ENCODE data around the gene TMEM40. TPM values are rescaled to one million over a fixed set of nuclear protein-coding genes. Genes with fewer than 3 reads are reported as not detected.

TMEM40 gene
- total and polyA plus RNA-seq, 2 of the 13 experiments (the other 11 are each of a cell fraction or from before 2014, with no cell fraction given) = 0.16 TPM; not detected in 1

- WGBS (ENCODE audit: low lambda C conversion rate) = 50% methylated on average over 2 of the region's 2 CpGs
These were observed 6.2 kb downstream of the TMEM40 start for GRCh38 chr3:12752809-12753208.

More at GRCh38 chr3:12752809-12753208, 6.2 kb downstream of the TMEM40 start:
- H3K4me1 ChIP-seq (ENCODE audit: insufficient read depth, low read length) = peaks cover 38% of the 10 kb centered on the region
- no peak overlapping the region for H3K4me2 ChIP-seq (ENCODE audit: low read depth, low read length)
- H3K27ac ChIP-seq (ENCODE audit: extremely low read length, insufficient read depth, low read length) = no peak overlapping the region
- no peak overlapping the region for H3K4me3 ChIP-seq (replicated peaks in 1 of 3; ENCODE audit: insufficient read depth in 1 of 3, low read depth in 2 of 3, low read length in 3 of 3)
- no peaks in the 10 kb centered on the region for H3K36me3 ChIP-seq (replicated peaks in 1 of 2; ENCODE audit: control insufficient read depth in 1 of 2, insufficient read depth in 2 of 2, low read length in 2 of 2)
- H2AFZ ChIP-seq (ENCODE audit: low read length) = no peak overlapping the region
- no peaks in the 10 kb centered on the region for H3K27me3 ChIP-seq (ENCODE audit: control insufficient read depth in 1 of 2, insufficient read depth in 2 of 2, low read length in 2 of 2)
- no peak overlapping the region for H3K9ac ChIP-seq (ENCODE audit: insufficient read depth, low read depth, low read length)
- BruUV-seq (replicated peaks) = no TSS peak
- H3K9me3 ChIP-seq (ENCODE audit: low read length) = no peaks in the 10 kb centered on the region
- DNase-seq (ENCODE audit: low spot score) = no peak
- in situ Hi-C loops (cut with HindIII; ENCODE audit: extremely low pct_ligation_motif_present, low pct_unique_long_range_greater_than_20kb) (no loop called here), intact Hi-C loops (cut with micrococcal nuclease; ENCODE audit: unreplicated experiment) (no loop called here)
- H3K79me2 ChIP-seq (ENCODE audit: insufficient read depth, low read length) = no peaks in the 10 kb centered on the region
- peak; percentile 42; the same call in 2 of the 3 replicates for ATAC-seq
- POLR2A ChIA-PET = no interaction called here
- no peaks in the 10 kb centered on the region for H4K20me1 ChIP-seq (ENCODE audit: insufficient read depth, low read length)
- TF ChIP-seq MAFF (IDR thresholded peaks at IDR 0.05; ENCODE audit: low read depth, low read length) (peak; percentile 100), MAFK (conservative IDR thresholded peaks at IDR 0.05 in 1 of 2, IDR thresholded peaks at IDR 0.05 in 1 of 2; ENCODE audit: low read length in 2 of 2) (peak; percentile 99 to 100), MAFG (CRISPR knock-in tag; IDR thresholded peaks at IDR 0.05) (0 out of 2 replicates have a peak, but pooled peaks have one; percentile 11), KIAA2018 (CRISPR knock-in tag; IDR thresholded peaks at IDR 0.05; ENCODE audit: borderline replicate concordance) (no peak)
- CTCF ChIA-PET (ENCODE audit: low intra/inter-chr PET ratio, low total read pairs) = no interaction called here
- FAIRE-seq = no peak
